Measurements from ENCODE around the gene RFPL2. TPM values are rescaled to one million over a fixed set of nuclear protein-coding genes. Genes with fewer than 3 reads are reported as not detected.
A peak's percentile ranks its signal among the peaks of the same experiment; 100 is the strongest.
"Not testable (repeated sequence)": the region's sequence is repeated elsewhere in the genome, so short reads cannot be mapped to it uniquely, and the experiment has no call there.

RFPL2 gene
- total and polyA plus RNA-seq, 12 donors: 0.24 TPM; not detected in 10

DNA sequence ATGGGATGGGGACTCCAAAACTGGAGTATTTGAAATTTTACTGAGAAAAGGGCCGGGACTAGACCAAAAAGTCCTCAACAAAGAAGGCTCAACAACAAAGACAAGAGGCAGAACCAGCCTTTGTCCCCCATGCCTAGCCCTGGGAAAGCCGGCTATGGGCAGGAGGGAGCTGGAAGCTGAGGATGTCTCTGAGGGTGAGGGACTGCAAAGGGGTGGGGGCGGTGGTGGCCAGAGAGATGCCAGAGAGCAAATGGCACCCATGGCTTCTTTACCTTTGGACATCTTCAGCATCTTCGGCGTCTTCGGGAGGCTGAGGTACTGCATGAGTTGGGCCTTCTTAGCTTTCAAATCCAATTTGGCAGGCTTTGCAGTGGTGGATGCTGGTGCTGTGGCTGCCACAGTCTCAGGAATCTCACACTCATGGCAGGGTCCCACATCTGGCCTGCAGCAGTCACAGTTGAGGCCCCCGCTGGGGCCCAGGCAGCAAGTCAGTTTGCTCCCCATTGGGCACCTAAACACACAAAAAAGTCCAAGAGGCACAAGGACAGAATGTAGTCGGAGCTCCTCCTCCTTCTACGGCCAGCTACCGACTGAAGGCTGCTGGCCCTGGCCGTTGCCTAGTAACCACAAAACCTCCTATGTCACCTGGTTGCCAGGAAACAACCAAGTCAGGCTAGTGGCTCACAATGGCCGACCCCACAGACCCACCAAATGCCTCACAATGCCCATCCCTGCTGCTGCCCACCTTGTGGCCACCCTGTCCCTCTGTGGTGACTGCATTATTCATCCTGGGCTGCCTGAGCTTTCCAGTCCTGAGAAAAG lies 46.0 kb downstream of the RFPL2 start, which contains the start of gene C22orf42:
Gene C22orf42, minus strand, starts transcription at position 592 of the 822 bp plus-strand sequence. Its CDS starts 88 bp downstream, at position 504.
- DNase-seq: peak in 1 of 7 donors; percentile 30
- H3K27ac ChIP-seq: no peak within 1 kb of the TSS
- H3K27me3 ChIP-seq: peaks cover 8% of the 10 kb centered on the region
- TF ChIP-seq POLR2A (IDR thresholded peaks at IDR 0.05) (no peak), CTCF (IDR thresholded peaks at IDR 0.05) (no peak)
- no peaks in the 10 kb centered on the region for H3K36me3 ChIP-seq (replicated peaks in 1 of 2)
- no peaks in the 10 kb centered on the region for H3K4me1 ChIP-seq (replicated peaks in 1 of 2)
- no peaks in the 10 kb centered on the region for H3K9me3 ChIP-seq (replicated peaks in 1 of 3)
- intact Hi-C loops (cut with DNase I): no loop called here
- WGBS, 4 donors: 57 to 85% (median 69%) methylated on average over 3 to 12 of the region's 12 CpGs
- no peak within 1 kb of the TSS for H3K4me3 ChIP-seq

DNA sequence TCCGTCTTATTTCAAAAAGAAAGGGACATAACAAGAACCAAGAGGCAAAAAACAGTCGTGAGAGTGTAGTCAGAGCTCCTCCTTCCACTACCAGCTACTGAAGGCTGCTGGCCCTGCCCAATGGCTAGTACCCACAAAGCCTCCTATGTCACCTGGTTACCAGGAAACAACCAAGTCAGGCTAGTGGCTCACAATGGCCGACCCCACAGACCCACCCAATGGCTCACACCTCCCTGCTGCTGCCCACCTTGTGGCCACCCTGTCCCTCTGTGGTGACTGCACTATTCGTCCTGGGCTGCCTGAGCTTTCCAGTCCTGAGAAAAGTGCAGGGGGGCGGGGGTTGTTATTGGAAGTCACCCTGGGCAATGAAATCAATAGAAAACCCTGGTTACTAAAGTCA lies 47.2 kb downstream of the RFPL2 start:
- H3K36me3 ChIP-seq (replicated peaks in 1 of 2); H3K4me1 ChIP-seq (replicated peaks in 1 of 2); intact Hi-C loops (cut with DNase I); H3K4me3 ChIP-seq; H3K27ac ChIP-seq; H3K9me3 ChIP-seq (replicated peaks in 1 of 3); H3K27me3 ChIP-seq: not testable (repeated sequence)
- 52 to 75% (median 57%) methylated on average over 4 to 5 of the region's 5 CpGs for WGBS, 4 donors
- DNase-seq: peak in 1 of 7 donors; percentile 9

GRCh38 chr22:32154727-32155126 lies 50.1 kb downstream of the RFPL2 start:
- WGBS, 4 donors: 55 to 75% (median 72%) methylated on average over 4 of the region's 4 CpGs
- H3K36me3 ChIP-seq (replicated peaks in 1 of 2); DNase-seq; H3K9me3 ChIP-seq (replicated peaks in 1 of 3); intact Hi-C loops (cut with DNase I); H3K27me3 ChIP-seq; H3K4me1 ChIP-seq (replicated peaks in 1 of 2); H3K27ac ChIP-seq; H3K4me3 ChIP-seq: not testable (repeated sequence)

DNA sequence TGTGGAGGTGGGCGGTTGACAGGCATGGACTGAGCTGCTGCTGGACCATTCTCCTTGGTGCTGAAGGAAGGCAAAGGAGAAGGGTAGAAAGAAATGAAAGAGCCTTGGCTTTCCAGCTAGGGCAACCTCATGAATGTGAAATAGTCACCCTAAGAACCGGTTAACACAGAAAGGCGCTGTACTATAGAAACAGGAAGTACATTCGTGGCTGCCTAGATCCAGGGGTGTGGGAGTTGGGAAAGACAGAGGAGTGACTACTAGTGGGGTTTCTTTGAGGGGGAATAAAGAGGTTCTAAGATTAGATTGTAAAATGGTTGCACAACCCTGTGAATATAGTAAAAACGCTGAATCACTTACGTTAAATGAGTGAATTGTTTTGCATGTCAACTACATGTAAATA lies 53.2 kb downstream of the RFPL2 start:
- WGBS, 4 donors: 50 to 78% (median 65%) methylated on average over 6 of the region's 6 CpGs
- not testable (repeated sequence) for DNase-seq

DNA sequence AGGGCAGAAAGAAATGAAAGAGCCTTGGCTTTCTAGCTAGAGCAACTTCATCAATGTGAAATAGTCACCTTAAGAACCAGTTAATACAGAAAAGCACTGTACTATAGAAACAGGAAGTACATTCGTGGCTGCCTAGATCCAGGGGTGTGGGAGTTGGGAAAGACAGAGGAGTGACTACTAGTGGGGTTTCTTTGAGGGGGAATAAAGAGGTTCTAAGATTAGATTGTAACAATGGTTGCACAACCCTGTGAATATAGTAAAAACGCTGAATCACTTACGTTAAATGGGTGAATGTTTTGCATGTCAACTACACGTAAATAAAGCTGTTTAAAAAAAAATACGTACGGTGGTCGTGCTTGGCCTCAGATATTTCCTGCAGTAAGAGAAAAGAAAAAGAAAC lies 54.2 kb downstream of the RFPL2 start:
- H3K27me3 ChIP-seq; H3K9me3 ChIP-seq (replicated peaks in 1 of 3); H3K36me3 ChIP-seq (replicated peaks in 1 of 2); H3K27ac ChIP-seq; H3K4me1 ChIP-seq (replicated peaks in 1 of 2); H3K4me3 ChIP-seq; intact Hi-C loops (cut with DNase I); DNase-seq: not testable (repeated sequence)
- 52 to 65% (median 52%) methylated on average over 7 of the region's 7 CpGs for WGBS, 4 donors

More for the DNA sequence above, 53.2 kb downstream of the RFPL2 start:
- H3K4me3 ChIP-seq; H3K4me1 ChIP-seq (replicated peaks in 1 of 2); intact Hi-C loops (cut with DNase I); H3K27ac ChIP-seq; H3K9me3 ChIP-seq (replicated peaks in 1 of 3); H3K27me3 ChIP-seq; H3K36me3 ChIP-seq (replicated peaks in 1 of 2): not testable (repeated sequence)

- DNase-seq: not testable (repeated sequence)
These were observed 56.5 kb downstream of the RFPL2 start for GRCh38 chr22:32148372-32148771.

GRCh38 chr22:32147128-32147527 lies 57.7 kb downstream of the RFPL2 start:
- H3K27ac ChIP-seq; H3K4me3 ChIP-seq; DNase-seq; H3K4me1 ChIP-seq (replicated peaks in 1 of 2); H3K27me3 ChIP-seq; intact Hi-C loops (cut with DNase I); H3K36me3 ChIP-seq (replicated peaks in 1 of 2); H3K9me3 ChIP-seq (replicated peaks in 1 of 3): not testable (repeated sequence)
- 78 to 88% (median 82%) methylated on average over 8 of the region's 8 CpGs for WGBS, 4 donors

More at GRCh38 chr22:32148372-32148771, 56.5 kb downstream of the RFPL2 start:
- H3K4me1 ChIP-seq (replicated peaks in 1 of 2); H3K27me3 ChIP-seq; H3K4me3 ChIP-seq; H3K36me3 ChIP-seq (replicated peaks in 1 of 2); H3K27ac ChIP-seq; H3K9me3 ChIP-seq (replicated peaks in 1 of 3); intact Hi-C loops (cut with DNase I): not testable (repeated sequence)
- 81 to 86% (median 84%) methylated on average over 4 of the region's 4 CpGs for WGBS, 4 donors

Data from adrenal gland (tissue), 12 donors.